Putamen (tissue), 1 donor: Measurements from ENCODE around the gene PEX5.

Source experiments
- DNase-seq: peaks from one replicate; pipeline ENCODE4 v3.0.0-alpha.2; 2016; ENCODE audit warnings: low spot score

PEX5 gene

DNA sequence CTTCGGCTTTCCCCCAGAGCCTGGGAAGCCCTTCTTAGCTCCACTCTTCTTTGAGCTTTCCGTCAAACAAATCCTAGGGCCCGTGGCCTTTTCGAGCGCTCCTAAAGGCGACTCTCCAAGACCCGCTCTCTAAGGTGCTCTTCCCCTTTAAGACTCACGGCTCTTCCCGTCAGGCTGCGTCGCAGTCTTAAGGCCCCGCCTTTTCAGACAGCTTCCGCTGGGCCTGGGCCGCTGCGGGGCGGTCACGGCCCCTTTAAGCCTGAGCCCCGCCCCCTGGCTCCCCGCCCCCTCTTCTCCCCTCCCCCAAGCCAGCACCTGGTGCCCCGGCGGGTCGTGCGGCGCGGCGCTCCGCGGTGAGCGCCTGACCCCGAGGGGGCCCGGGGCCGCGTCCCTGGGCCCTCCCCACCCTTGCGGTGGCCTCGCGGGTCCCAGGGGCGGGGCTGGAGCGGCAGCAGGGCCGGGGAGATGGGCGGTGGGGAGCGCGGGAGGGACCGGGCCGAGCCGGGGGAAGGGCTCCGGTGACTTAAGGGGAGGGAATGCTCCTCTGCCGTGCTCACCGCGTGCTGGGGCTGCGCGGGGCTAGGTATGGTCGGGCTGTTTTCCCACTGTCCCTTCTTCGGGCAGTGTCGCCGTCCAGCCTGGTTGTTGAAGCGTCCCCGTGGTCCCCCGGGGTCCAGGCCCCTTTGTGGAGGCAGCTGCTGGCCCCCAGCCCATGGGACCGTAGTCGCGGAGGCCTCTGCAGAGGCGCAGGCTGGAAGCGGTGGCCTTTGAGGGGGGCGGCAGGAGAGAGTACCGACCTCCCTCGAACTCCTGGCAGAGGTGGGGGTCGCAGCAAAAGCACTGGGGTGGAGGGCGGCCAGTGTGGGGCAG lies at the start of gene PEX5:
Gene PEX5, plus strand, starts transcription at position 289 of the 870 bp plus-strand sequence. CDS start 692 bp downstream, outside the sequence.
- DNase-seq, result peak; percentile 96

GRCh38 chr12:7141351-7142005 lies 48.0 kb upstream of the PEX5 start:
- no peak for DNase-seq

DNA sequence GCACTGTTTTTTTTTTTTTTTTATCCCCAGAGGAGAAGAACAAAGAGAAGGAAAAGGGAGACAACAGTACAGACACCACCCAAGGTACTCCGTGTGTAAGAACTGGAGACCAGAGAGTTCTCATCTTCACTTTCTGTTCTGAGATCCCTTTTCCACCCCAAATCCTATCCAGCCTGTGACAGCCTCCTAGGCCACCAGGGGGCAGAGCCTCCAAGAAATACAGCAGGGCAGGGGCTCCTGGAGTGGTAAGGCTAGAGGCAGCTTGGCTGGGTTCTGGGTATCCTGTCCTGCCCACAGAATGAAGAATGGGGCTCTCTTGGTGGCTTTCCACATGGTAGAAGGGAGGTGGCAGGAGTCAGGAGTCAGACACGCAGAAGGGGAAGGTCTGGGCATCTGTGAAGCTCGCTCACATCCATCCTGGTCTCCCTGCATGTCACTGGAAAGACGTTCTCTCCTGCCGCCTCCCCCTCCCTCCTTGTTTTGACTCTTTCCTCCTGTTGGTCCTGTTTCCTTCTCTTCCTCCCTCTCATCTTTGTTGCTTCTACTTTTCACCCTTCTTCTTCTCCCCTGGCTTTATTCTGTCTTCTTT lies 47.3 kb upstream of the PEX5 start:
- DNase-seq, result no peak

- no peak for DNase-seq
Measured at GRCh38 chr12:7142809-7143465, 46.5 kb upstream of the PEX5 start.

- no peak for DNase-seq
Measured at GRCh38 chr12:7143564-7143963, 45.9 kb upstream of the PEX5 start.

GRCh38 chr12:7144414-7145120 lies 44.9 kb upstream of the PEX5 start:
- DNase-seq, result no peak

DNA sequence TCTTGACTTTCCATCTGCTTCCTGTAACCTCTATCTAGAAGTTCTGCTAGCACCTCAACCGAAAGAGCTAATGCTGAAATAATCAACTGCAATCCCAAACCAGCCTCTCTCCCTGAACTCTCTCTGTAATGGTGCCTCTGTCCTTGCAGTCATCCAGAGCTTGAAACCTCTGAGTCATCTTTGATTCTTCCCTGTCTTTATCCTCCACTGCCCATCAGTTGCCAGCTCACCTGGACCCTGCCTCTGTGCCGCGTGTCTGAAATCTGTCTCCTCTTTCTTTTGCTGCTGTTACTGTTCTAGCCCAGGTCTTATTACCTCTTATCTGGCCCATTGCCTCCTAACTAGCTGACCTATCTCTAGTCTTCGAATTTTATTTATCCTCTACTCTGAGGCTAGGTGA lies 43.8 kb upstream of the PEX5 start:
- no peak for DNase-seq

DNA sequence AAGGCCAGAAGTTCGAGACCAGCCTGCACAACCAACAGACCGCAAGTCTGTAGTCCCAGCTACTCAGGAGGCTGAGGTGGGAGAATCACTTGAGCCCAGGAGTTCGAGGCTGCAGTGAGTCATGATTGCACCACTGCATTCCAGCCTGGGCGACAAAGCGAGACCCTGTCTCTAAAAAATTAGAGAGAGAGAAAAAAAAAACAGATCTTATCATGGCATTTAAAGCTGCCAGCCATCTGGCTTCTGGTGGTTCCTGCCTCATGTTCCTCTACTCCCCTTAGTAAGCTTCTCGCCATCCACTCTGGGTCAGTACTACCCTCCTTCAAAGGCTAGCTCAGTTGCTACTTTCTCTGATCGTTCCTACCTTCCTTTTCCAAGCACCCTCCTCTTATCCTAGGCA lies 43.3 kb upstream of the PEX5 start:
- DNase-seq, result no peak

DNA sequence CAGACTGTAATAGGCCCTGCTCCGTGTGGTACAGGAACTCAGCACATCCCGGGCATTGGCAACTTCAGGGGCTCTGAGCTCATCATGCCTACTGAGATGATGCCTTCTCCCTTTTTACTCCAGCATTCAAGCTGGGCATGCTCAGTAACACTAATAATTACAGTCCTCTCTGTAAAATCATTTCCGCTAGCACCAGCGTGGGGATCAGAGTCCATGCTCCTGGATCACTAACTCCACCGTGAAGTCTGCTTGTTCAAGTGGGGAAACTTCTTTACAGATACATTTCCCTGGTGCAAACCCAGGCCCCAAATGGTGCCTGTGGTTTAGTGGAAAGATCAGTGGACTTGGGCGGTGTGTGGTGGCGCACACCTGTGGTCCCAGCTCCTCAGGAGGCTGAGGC lies 42.6 kb upstream of the PEX5 start:
- no peak for DNase-seq

- no peak for DNase-seq
Measured at GRCh38 chr12:7150356-7150755, 39.1 kb upstream of the PEX5 start.

GRCh38 chr12:7150841-7151240 lies 38.6 kb upstream of the PEX5 start:
- DNase-seq, result no peak

DNA sequence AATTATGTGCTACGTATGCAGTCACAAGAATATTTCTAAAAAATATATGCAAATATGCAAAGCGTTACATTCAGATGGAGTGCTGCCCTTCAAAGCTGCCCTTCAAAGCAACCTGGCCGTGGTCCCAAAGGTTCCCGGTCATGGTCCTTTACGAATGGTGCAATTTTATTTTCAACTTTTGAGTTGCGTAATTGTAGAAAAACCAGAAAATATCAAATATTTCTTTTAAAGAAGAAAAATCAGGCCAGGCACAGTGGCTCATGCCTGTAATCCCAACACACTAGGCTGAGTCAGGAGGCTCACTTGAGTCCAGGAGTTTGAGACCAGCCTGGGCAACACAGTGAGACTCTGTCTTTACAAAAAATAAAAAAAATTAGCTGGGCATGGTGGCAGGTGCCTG lies 38.0 kb upstream of the PEX5 start:
- no peak for DNase-seq

GRCh38 chr12:7152818-7153217 lies 36.7 kb upstream of the PEX5 start:
- no peak for DNase-seq

- DNase-seq, result no peak
Measured at GRCh38 chr12:7154042-7154441, 35.4 kb upstream of the PEX5 start.

DNA sequence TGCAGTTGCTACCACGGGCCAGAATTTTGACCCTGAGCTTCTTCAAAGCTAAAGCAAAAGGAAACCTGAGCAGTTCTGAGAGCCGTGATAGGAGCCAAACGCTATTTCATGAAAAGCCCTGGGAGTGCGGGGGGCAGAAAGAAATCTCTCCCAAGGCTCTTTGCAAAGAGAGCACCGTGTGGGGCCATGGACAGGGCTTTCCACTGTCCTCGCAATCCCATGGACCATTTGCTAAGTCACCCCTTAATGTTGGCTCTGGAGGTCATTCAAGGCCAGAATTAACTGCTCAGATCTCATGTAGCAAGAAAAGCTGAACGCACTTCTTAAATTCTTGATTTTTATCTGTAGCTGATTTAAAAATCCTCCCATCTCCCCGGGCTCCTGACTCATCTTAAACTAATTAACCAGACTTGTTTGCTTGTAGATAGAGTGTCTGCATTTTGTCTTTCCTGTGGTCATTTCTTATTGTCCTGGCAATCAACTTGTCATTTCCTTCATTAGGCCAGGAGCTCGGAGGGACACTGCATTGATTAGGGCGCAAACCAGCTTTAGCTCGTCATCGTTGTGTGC lies 34.5 kb upstream of the PEX5 start:
- DNase-seq, result no peak

GRCh38 chr12:7155471-7156034 lies 33.9 kb upstream of the PEX5 start:
- no peak for DNase-seq

- no peak for DNase-seq
Measured at GRCh38 chr12:7156259-7157197, 33.0 kb upstream of the PEX5 start.

DNA sequence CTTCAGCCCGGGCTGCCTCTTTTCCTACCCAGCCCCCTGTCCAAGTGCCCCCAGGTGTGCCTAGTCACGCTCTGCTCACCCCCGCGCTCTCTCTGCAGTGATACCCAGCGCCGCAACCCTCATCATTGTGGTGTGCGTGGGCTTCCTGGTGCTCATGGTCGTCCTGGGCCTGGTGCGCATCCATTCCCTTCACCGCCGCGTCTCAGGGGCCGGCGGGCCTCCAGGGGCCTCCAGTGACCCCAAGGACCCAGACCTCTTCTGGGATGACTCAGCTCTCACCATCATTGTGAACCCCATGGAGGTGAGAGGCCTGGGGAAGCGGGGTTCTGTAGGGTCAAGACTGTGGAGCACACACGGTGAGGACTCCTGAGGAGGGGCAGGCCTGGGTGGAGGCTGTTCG lies 32.1 kb upstream of the PEX5 start:
- DNase-seq, result no peak

GRCh38 chr12:7158781-7159609 lies 30.5 kb upstream of the PEX5 start:
- DNase-seq, result no peak
